ENCODE measurements around the gene LGR6.

DNA sequence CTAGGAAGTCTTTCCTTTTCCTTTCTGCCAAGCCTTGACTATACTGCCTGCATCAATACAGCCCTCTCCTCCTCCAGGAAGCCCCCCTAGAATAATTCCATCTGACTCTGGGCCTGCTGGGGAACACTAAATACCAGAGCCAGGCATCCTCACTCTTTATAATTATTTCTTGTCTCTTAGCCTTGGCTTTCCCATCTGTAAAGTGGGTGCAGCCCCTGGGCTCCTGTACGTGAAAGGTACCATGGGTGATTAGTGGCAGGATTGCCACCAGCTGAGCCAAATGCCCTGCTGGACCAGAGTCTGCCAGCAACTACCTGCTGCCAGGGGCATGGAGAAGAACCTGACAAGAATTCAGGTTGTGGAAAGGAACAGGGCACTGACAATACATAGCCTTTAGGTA is 58.7 kb downstream of the LGR6 start:
- TF ChIP-seq TAF1 (IDR thresholded peaks at IDR 0.05; ENCODE audit: borderline replicate concordance, insufficient read depth, low read length) (no peak), POLR2AphosphoS5 (IDR thresholded peaks at IDR 0.05; ENCODE audit: low read depth, low read length) (no peak), SIN3A (IDR thresholded peaks at IDR 0.05; ENCODE audit: borderline replicate concordance, insufficient read depth, low read length) (no peak)
- TF ChIP-seq, protein P1, sequence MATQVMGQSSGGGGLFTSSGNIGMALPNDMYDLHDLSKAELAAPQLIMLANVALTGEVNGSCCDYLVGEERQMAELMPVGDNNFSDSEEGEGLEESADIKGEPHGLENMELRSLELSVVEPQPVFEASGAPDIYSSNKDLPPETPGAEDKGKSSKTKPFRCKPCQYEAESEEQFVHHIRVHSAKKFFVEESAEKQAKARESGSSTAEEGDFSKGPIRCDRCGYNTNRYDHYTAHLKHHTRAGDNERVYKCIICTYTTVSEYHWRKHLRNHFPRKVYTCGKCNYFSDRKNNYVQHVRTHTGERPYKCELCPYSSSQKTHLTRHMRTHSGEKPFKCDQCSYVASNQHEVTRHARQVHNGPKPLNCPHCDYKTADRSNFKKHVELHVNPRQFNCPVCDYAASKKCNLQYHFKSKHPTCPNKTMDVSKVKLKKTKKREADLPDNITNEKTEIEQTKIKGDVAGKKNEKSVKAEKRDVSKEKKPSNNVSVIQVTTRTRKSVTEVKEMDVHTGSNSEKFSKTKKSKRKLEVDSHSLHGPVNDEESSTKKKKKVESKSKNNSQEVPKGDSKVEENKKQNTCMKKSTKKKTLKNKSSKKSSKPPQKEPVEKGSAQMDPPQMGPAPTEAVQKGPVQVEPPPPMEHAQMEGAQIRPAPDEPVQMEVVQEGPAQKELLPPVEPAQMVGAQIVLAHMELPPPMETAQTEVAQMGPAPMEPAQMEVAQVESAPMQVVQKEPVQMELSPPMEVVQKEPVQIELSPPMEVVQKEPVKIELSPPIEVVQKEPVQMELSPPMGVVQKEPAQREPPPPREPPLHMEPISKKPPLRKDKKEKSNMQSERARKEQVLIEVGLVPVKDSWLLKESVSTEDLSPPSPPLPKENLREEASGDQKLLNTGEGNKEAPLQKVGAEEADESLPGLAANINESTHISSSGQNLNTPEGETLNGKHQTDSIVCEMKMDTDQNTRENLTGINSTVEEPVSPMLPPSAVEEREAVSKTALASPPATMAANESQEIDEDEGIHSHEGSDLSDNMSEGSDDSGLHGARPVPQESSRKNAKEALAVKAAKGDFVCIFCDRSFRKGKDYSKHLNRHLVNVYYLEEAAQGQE (IDR thresholded peaks at IDR 0.05; ENCODE audit: insufficient read depth in 1 of 2, low read depth in 2 of 2, low read length in 2 of 2) = no peak

All from PFSK-1 (cell line).